LNCaP clone FGC (cell line): Measurements from ENCODE around the gene HEG1.

Experiments
- DNase-seq: peaks from one replicate; pipeline ENCODE4 v3.0.0-alpha.2; 2011; ENCODE audit warnings: low read depth
- H3K4me3 ChIP-seq: 2 replicates; pipeline ENCODE4 v1.5.1; 2011; ENCODE audit warnings: mild to moderate bottlenecking, low read depth, low read length, control low read depth
- TF ChIP-seq, protein P1 (sequence below): IDR thresholded peaks from 2 replicates; pipeline ENCODE4 v1.5.1; 2012; ENCODE audit warnings: mild to moderate bottlenecking; ENCODE audit not compliant: control insufficient read depth, insufficient read depth; ENCODE audit errors: extremely low read depth

HEG1 gene

GRCh38 chr3:125032100-125032643, 23.6 kb downstream of the HEG1 start:
- TF ChIP-seq, protein P1, sequence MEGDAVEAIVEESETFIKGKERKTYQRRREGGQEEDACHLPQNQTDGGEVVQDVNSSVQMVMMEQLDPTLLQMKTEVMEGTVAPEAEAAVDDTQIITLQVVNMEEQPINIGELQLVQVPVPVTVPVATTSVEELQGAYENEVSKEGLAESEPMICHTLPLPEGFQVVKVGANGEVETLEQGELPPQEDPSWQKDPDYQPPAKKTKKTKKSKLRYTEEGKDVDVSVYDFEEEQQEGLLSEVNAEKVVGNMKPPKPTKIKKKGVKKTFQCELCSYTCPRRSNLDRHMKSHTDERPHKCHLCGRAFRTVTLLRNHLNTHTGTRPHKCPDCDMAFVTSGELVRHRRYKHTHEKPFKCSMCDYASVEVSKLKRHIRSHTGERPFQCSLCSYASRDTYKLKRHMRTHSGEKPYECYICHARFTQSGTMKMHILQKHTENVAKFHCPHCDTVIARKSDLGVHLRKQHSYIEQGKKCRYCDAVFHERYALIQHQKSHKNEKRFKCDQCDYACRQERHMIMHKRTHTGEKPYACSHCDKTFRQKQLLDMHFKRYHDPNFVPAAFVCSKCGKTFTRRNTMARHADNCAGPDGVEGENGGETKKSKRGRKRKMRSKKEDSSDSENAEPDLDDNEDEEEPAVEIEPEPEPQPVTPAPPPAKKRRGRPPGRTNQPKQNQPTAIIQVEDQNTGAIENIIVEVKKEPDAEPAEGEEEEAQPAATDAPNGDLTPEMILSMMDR, result no peak
- DNase-seq, result no peak
- no peak overlapping the region for H3K4me3 ChIP-seq

DNA sequence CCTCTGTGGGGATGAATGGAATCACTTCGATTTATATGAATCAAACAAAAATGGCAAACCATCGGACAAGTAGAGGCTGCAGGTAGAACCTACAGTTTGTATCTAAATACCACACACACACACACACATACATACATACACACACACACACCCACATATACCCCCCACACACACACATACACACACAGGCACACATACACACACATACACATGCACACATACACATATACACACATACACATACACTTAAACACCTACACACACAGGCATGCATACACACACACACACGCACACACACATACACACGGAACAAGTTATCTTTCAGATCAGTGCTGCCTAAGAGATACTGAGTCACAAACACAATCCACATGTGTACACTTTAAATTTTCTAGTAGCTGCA, 24.3 kb downstream of the HEG1 start:
- DNase-seq, result no peak
- no peak overlapping the region for H3K4me3 ChIP-seq
- TF ChIP-seq, protein P1, result no peak

- TF ChIP-seq, protein P1, result no peak
- DNase-seq, result no peak
- no peak overlapping the region for H3K4me3 ChIP-seq
Observed at GRCh38 chr3:125028657-125029056, 27.1 kb downstream of the HEG1 start.

DNA sequence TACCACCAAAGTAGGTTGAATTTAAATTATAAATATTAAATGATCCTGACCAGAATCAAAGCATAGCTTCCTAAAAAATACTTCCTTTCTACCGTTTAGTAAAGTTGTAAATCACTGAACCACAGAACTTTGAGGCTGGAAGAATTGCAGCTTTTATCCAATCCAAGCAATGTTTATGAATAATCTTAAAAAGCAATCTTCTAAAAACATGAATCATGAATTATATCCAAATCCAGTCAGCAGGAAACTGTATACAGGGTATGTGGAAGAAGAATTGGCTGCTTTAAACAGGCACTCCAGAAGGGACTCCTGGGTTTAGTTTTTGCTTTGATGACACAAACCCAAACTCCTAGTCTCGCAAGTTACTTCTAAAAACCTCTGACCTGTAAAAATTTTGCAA, 30.2 kb downstream of the HEG1 start:
- TF ChIP-seq, protein P1, result no peak
- H3K4me3 ChIP-seq, result no peak overlapping the region
- DNase-seq, result no peak

DNA sequence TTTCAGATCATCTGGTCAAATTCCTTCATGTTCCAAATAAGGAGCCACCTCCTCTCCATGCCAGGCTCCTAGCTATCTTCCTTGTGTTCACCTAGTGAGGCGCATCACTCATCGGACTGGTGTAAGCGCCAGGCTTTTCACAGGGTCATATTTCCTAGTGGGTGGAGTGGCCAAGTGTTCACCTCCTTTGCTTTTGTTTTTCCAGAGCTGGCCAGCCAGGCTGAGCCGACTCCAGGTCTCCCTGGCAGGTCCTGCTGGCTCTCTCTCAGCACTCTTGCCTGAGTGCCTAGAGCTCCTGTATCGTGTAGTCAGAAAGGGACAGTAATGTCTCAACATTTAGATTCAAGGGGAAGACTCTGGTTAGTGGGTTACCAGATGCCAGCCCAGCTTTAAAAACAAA, 31.0 kb downstream of the HEG1 start:
- TF ChIP-seq, protein P1, result no peak
- H3K4me3 ChIP-seq, result no peak overlapping the region
- no peak for DNase-seq

GRCh38 chr3:125023833-125024555, 31.8 kb downstream of the HEG1 start:
- no peak for DNase-seq
- H3K4me3 ChIP-seq, result no peak overlapping the region
- TF ChIP-seq, protein P1, result no peak

- DNase-seq, result no peak
- H3K4me3 ChIP-seq, result no peak overlapping the region
- TF ChIP-seq, protein P1, result no peak
Observed at GRCh38 chr3:125022206-125022605, 33.6 kb downstream of the HEG1 start.
